B cell (primary cell): ENCODE data around the gene CBX7. TPM values are rescaled to one million over a fixed set of nuclear protein-coding genes. Genes with fewer than 3 reads are reported as not detected.

Source experiments
- ATAC-seq: fragments of 200-7000 bp; cut with Tn5 transposase; one replicate; pipeline ENCODE4 v1.10.0; 2021; ENCODE audit warnings: low read depth, mild to moderate bottlenecking, moderate number of reproducible peaks, moderate library complexity
- CTCF ChIA-PET: fragments of 350-600 bp; sonication (Branson Sonifier 250); formaldehyde crosslinking; loops from one replicate; lab custom pipeline; 2021; ENCODE audit warnings: antibody characterized with exemption, inconsistent platforms; lab: Charles Lee
- POLR2A ChIA-PET: fragments of 350-600 bp; sonication (Branson Sonifier 250); formaldehyde crosslinking; loops from one replicate; lab custom pipeline; 2021; ENCODE audit warnings: antibody characterized with exemption; lab: Charles Lee
- DNase-seq: peaks from one replicate; pipeline ENCODE4 v3.0.0; 2013
- H2AFZ ChIP-seq: 2 replicates; pipeline ENCODE4 v1.6.1; 2012; ENCODE audit warnings: mild to moderate bottlenecking, low read depth, low read length; ENCODE audit not compliant: insufficient read depth, poor library complexity, severe bottlenecking
- H3K27ac ChIP-seq, 2 donors: 1 replicate in 1 of 2; 2 replicates in 1 of 2; pipeline ENCODE4 v1.5.1; 2012 to 2013; ENCODE audit warnings: low read length in 2 of 2, mild to moderate bottlenecking in 2 of 2, moderate library complexity in 1 of 2
- H3K27me3 ChIP-seq, 4 experiments: fragments of 200-600 bp in 1 of 4; sonication (generic) in 1 of 4; replicated peaks in 1 of 4; 1 replicate in 2 of 4; 2 replicates in 2 of 4; pipeline versions ENCODE4 v1.6.1 to v1.7.0; 2013 to 2016; ENCODE audit warnings: low read length in 3 of 4, mild to moderate bottlenecking in 2 of 4, mixed read lengths in 1 of 4, moderate library complexity in 1 of 4; ENCODE audit not compliant: insufficient read depth in 4 of 4, control insufficient read depth in 3 of 4; ENCODE audit errors: control extremely low read depth in 1 of 4
- H3K36me3 ChIP-seq, 2 experiments: replicated peaks in 1 of 2; 1 replicate in 1 of 2; 2 replicates in 1 of 2; pipeline versions ENCODE4 v1.6.1 to v1.7.1; 2013; ENCODE audit warnings: low read length in 1 of 2; ENCODE audit not compliant: insufficient read depth in 2 of 2, control insufficient read depth in 1 of 2; ENCODE audit errors: control extremely low read depth in 1 of 2, extremely low read depth in 1 of 2
- H3K4me1 ChIP-seq, 2 donors: fragments of 200-600 bp in 1 of 2; sonication (generic) in 1 of 2; 1 replicate in 1 of 2; 2 replicates in 1 of 2; pipeline versions ENCODE4 v1.5.1 to v1.6.1; 2013 to 2017; ENCODE audit warnings: low read length in 2 of 2; ENCODE audit not compliant: control insufficient read depth in 2 of 2, insufficient read depth in 2 of 2
- H3K4me2 ChIP-seq: replicated peaks from 2 replicates; pipeline ENCODE3; 2012; ENCODE audit warnings: mild to moderate bottlenecking, low read depth, low read length; ENCODE audit not compliant: poor library complexity, severe bottlenecking
- H3K4me3 ChIP-seq, 5 experiments: fragments of 200-600 bp in 1 of 5; sonication (generic) in 1 of 5; 1 replicate in 3 of 5; 2 replicates in 2 of 5; pipeline versions ENCODE4 v1.5.1 to v1.7.0; 2011 to 2016; ENCODE audit warnings: low read length in 4 of 5, mild to moderate bottlenecking in 4 of 5, low read depth in 2 of 5, control low read depth in 1 of 5, moderate library complexity in 1 of 5; ENCODE audit not compliant: insufficient read depth in 1 of 5; ENCODE audit errors: control extremely low read depth in 1 of 5, extremely low read depth in 1 of 5
- H3K79me2 ChIP-seq: fragments of 200-600 bp; sonication (generic); one replicate; pipeline ENCODE4 v1.6.0; 2016; ENCODE audit warnings: low read length; ENCODE audit not compliant: control insufficient read depth, insufficient read depth
- H3K9ac ChIP-seq: fragments of 200-600 bp; sonication (generic); 2 replicates; pipeline ENCODE4 v1.6.1; 2017; ENCODE audit warnings: mild to moderate bottlenecking, low read length, moderate library complexity
- H3K9me3 ChIP-seq, 3 donors: one replicate each; pipeline versions ENCODE4 v1.6.1 to v1.7.1; 2013; ENCODE audit warnings: low read length in 2 of 3; ENCODE audit not compliant: control insufficient read depth in 2 of 3, insufficient read depth in 1 of 3; ENCODE audit errors: control extremely low read depth in 1 of 3
- H4K20me1 ChIP-seq: 2 replicates; pipeline ENCODE4 v1.6.0; 2012; ENCODE audit warnings: mild to moderate bottlenecking, low read length; ENCODE audit not compliant: insufficient read depth, control insufficient read depth, poor library complexity, severe bottlenecking
- H3K27ac Mint-ChIP-seq: one replicate; pipeline ENCODE4 v1.8.0; 2021; ENCODE audit warnings: mixed read lengths
- H3K27me3 Mint-ChIP-seq: one replicate; pipeline ENCODE4 v1.8.0; 2021; ENCODE audit warnings: mixed read lengths
- H3K4me1 Mint-ChIP-seq: one replicate; pipeline ENCODE4 v1.8.0; 2021; ENCODE audit warnings: mixed read lengths
- H3K4me3 Mint-ChIP-seq: one replicate; pipeline ENCODE4 v1.8.0; 2021; ENCODE audit warnings: mixed read lengths
- H3K9me3 Mint-ChIP-seq: one replicate; pipeline ENCODE4 v1.8.0; 2022; ENCODE audit warnings: mixed read lengths; ENCODE audit not compliant: insufficient read depth
- CTCF ChIP-seq: fragments of 200-600 bp; IDR thresholded peaks from one replicate; pipeline ENCODE4 v1.8.0; 2022; ENCODE audit warnings: antibody characterized with exemption, mild to moderate bottlenecking
- EZH2 ChIP-seq: IDR thresholded peaks from 2 replicates; pipeline ENCODE4 v1.6.1; 2012; ENCODE audit warnings: borderline replicate concordance, low read depth, mild to moderate bottlenecking, moderate library complexity, low read length; ENCODE audit not compliant: insufficient read depth, poor library complexity, severe bottlenecking
- WGBS: methylation state at CpG from one replicate; pipeline ENCODE4 v1.1.5; 2013; ENCODE audit warnings: missing lambda C conversion rate; ENCODE audit not compliant: insufficient coverage; 5-methylcytosine and 5-hydroxymethylcytosine counted together
- intact Hi-C: fragments of 100-400 bp; cut with micrococcal nuclease; formaldehyde crosslinking; loops from one replicate; pipeline ENCODE4 v1.10.0; 2022
- polyA plus RNA-seq: library from polyadenylated mRNA; depleted of rRNA; stranded (reverse); fragments of >200 nt; gene quantifications from 2 replicates; pipeline ENCODE4 v1.2.3, GENCODE V29; 2012
- total RNA-seq, 2 donors: library from RNA; stranded (reverse); fragments of 120-200 nt in 1 of 2; gene quantifications; 1 replicate in 1 of 2; 2 replicates in 1 of 2; pipeline versions ENCODE4 v1.2.3 to v1.2.4, GENCODE V29; 2013 to 2022

Gene CBX7
- total and polyA plus RNA-seq, 2 donors (not counting 1 experiment from before 2014, with no cell fraction given) = 83.6 to 141 TPM

- ChIA-PET CTCF (interaction anchor here (1.3 kb wide), 1 partner anchor 134 kb away, joined by 3 read pairs; no protein-coding TSS in a partner anchor), POLR2A (no interaction called here)
- Mint-ChIP-seq H3K4me1 (peaks cover 27% of the 10 kb centered on the region), H3K27me3 (no peaks in the 10 kb centered on the region), H3K27ac (no peak overlapping the region), H3K9me3 (no peaks in the 10 kb centered on the region), H3K4me3 (no peak overlapping the region)
- Histone ChIP-seq H3K4me3 (no peak overlapping the region), H2AFZ (no peak overlapping the region), H3K36me3 (no peaks in the 10 kb centered on the region), H3K27me3 (no peaks in the 10 kb centered on the region), H3K4me2 (no peak overlapping the region), H3K27ac (no peak overlapping the region), H3K9me3 (peaks cover 0 to 7% (median 0%) of the 10 kb centered on the region in 3 donors), H3K79me2 (no peaks in the 10 kb centered on the region), H3K4me1 (peaks cover 22 to 29% of the 10 kb centered on the region in 2 donors), H3K9ac (no peak overlapping the region), H4K20me1 (no peaks in the 10 kb centered on the region)
- ATAC-seq (no peak), DNase-seq (no peak)
- 88% methylated on average over 12 of the region's 14 CpGs for WGBS
- no peak for TF ChIP-seq EZH2
- no peak for TF ChIP-seq CTCF
- intact Hi-C loops = no loop called here
Measured at GRCh38 chr22:39176714-39177455, 24.4 kb upstream of the CBX7 start.

- CTCF ChIA-PET = interaction anchor here (1.3 to 11.3 kb wide), 3 partner anchors 135 to 141 kb away, joined by 3 to 171 read pairs (median 121); partner anchors contain the start of gene RPL3
- Histone ChIP-seq H3K4me1 (peaks cover 28 to 36% of the 10 kb centered on the region in 2 donors), H3K79me2 (no peaks in the 10 kb centered on the region), H3K9ac (no peak overlapping the region), H3K4me3 (no peak overlapping the region), H2AFZ (no peak overlapping the region), H4K20me1 (no peaks in the 10 kb centered on the region), H3K27me3 (no peaks in the 10 kb centered on the region), H3K4me2 (no peak overlapping the region), H3K36me3 (no peaks in the 10 kb centered on the region), H3K9me3 (peaks cover 0 to under 1% (median 0%) of the 10 kb centered on the region in 3 donors), H3K27ac (no peak overlapping the region)
- DNase-seq (no peak), ATAC-seq (no peak)
- WGBS = 96% methylated on average over 21 of the region's 23 CpGs
- H3K4me1 Mint-ChIP-seq = peaks cover 32% of the 10 kb centered on the region
- H3K9me3 Mint-ChIP-seq = no peaks in the 10 kb centered on the region
- no peaks in the 10 kb centered on the region for H3K27me3 Mint-ChIP-seq
- TF ChIP-seq CTCF (no peak), EZH2 (no peak)
- POLR2A ChIA-PET = interaction anchor here (0.6 kb wide), 1 partner anchor 131 kb away, joined by 4 read pairs; no protein-coding TSS in a partner anchor
- intact Hi-C loops = no loop called here
- no peak overlapping the region for H3K27ac Mint-ChIP-seq
- H3K4me3 Mint-ChIP-seq = no peak overlapping the region
Measured at GRCh38 chr22:39176143-39176713, 23.7 kb upstream of the CBX7 start.
